ENCODE results near the gene BYSL.

BYSL gene

GRCh38 chr6:41914343-41914742 lies 7.0 kb upstream of the BYSL start:
- H3K9ac ChIP-seq (ENCODE audit: low read length in 5 of 5), result no peak overlapping the region
- H3K27ac ChIP-seq (ENCODE audit: low read depth, low read length), result no peak overlapping the region
- H3K36me3 ChIP-seq (ENCODE audit: control insufficient read depth in 5 of 5, insufficient read depth in 5 of 5, low read length in 5 of 5), result peaks cover 5 to 55% (median 32%) of the 10 kb centered on the region in 5 donors
- H3K9me3 ChIP-seq (ENCODE audit: control insufficient read depth in 5 of 5, low read length in 5 of 5), result no peaks in the 10 kb centered on the region
- peaks cover 0 to 14% (median 10%) of the 10 kb centered on the region in 5 donors for H3K4me1 ChIP-seq (ENCODE audit: control insufficient read depth in 5 of 5, insufficient read depth in 5 of 5, low read length in 5 of 5)
- no peaks in the 10 kb centered on the region for H3K27me3 ChIP-seq (ENCODE audit: control insufficient read depth in 5 of 5, insufficient read depth in 4 of 5, low read length in 5 of 5)
- no peak overlapping the region for H3K4me3 ChIP-seq (ENCODE audit: low read depth in 1 of 5, low read length in 5 of 5)

- Histone ChIP-seq H3K27me3 (ENCODE audit: control insufficient read depth in 5 of 5, insufficient read depth in 4 of 5, low read length in 5 of 5) (no peaks in the 10 kb centered on the region), H3K9ac (ENCODE audit: low read length in 5 of 5) (no peak overlapping the region), H3K4me3 (ENCODE audit: low read depth in 1 of 5, low read length in 5 of 5) (no peak overlapping the region), H3K9me3 (ENCODE audit: control insufficient read depth in 5 of 5, low read length in 5 of 5) (no peaks in the 10 kb centered on the region), H3K4me1 (ENCODE audit: control insufficient read depth in 5 of 5, insufficient read depth in 5 of 5, low read length in 5 of 5) (peaks cover 0 to 21% (median 16%) of the 10 kb centered on the region in 5 donors), H3K27ac (ENCODE audit: low read depth, low read length) (no peak overlapping the region), H3K36me3 (ENCODE audit: control insufficient read depth in 5 of 5, insufficient read depth in 5 of 5, low read length in 5 of 5) (peaks cover 2 to 51% (median 28%) of the 10 kb centered on the region in 5 donors)
Measured at GRCh38 chr6:41914869-41915530, 6.3 kb upstream of the BYSL start.

- Histone ChIP-seq H3K4me1 (ENCODE audit: control insufficient read depth in 5 of 5, insufficient read depth in 5 of 5, low read length in 5 of 5) (peaks cover 5 to 39% (median 32%) of the 10 kb centered on the region in 5 donors), H3K36me3 (ENCODE audit: control insufficient read depth in 5 of 5, insufficient read depth in 5 of 5, low read length in 5 of 5) (peaks cover 0 to 39% (median 27%) of the 10 kb centered on the region in 5 donors), H3K9me3 (ENCODE audit: control insufficient read depth in 5 of 5, low read length in 5 of 5) (no peaks in the 10 kb centered on the region), H3K4me3 (ENCODE audit: low read depth in 1 of 5, low read length in 5 of 5) (no peak overlapping the region), H3K9ac (ENCODE audit: low read length in 5 of 5) (peak overlapping the region in 1 of 5 donors; percentile 48), H3K27ac (ENCODE audit: low read depth, low read length) (peak overlapping the region; percentile 32), H3K27me3 (ENCODE audit: control insufficient read depth in 5 of 5, insufficient read depth in 4 of 5, low read length in 5 of 5) (no peaks in the 10 kb centered on the region)
Measured at GRCh38 chr6:41917528-41917927, 3.8 kb upstream of the BYSL start.

GRCh38 chr6:41921712-41921998 lies 356 bp downstream of the BYSL start:
- Histone ChIP-seq H3K36me3 (ENCODE audit: control insufficient read depth in 5 of 5, insufficient read depth in 5 of 5, low read length in 5 of 5) (peaks cover 0 to 14% (median 2%) of the 10 kb centered on the region in 5 donors), H3K9ac (ENCODE audit: low read length in 5 of 5) (peak overlapping the region; percentile 71 to 97 (median 85)), H3K4me3 (ENCODE audit: low read depth in 1 of 5, low read length in 5 of 5) (peak overlapping the region; percentile 66 to 96 (median 87)), H3K4me1 (ENCODE audit: control insufficient read depth in 5 of 5, insufficient read depth in 5 of 5, low read length in 5 of 5) (peaks cover 8 to 50% (median 38%) of the 10 kb centered on the region in 5 donors), H3K9me3 (ENCODE audit: control insufficient read depth in 5 of 5, low read length in 5 of 5) (no peaks in the 10 kb centered on the region), H3K27ac (ENCODE audit: low read depth, low read length) (peak overlapping the region; percentile 98), H3K27me3 (ENCODE audit: control insufficient read depth in 5 of 5, insufficient read depth in 4 of 5, low read length in 5 of 5) (no peaks in the 10 kb centered on the region)

- Histone ChIP-seq H3K36me3 (ENCODE audit: control insufficient read depth in 5 of 5, insufficient read depth in 5 of 5, low read length in 5 of 5) (peaks cover 0 to 16% (median 4%) of the 10 kb centered on the region in 5 donors), H3K27me3 (ENCODE audit: control insufficient read depth in 5 of 5, insufficient read depth in 4 of 5, low read length in 5 of 5) (no peaks in the 10 kb centered on the region), H3K9me3 (ENCODE audit: control insufficient read depth in 5 of 5, low read length in 5 of 5) (no peaks in the 10 kb centered on the region), H3K4me1 (ENCODE audit: control insufficient read depth in 5 of 5, insufficient read depth in 5 of 5, low read length in 5 of 5) (peaks cover 8 to 48% (median 38%) of the 10 kb centered on the region in 5 donors), H3K4me3 (ENCODE audit: low read depth in 1 of 5, low read length in 5 of 5) (peak overlapping the region; percentile 66 to 96 (median 87)), H3K9ac (ENCODE audit: low read length in 5 of 5) (peak overlapping the region; percentile 71 to 97 (median 85)), H3K27ac (ENCODE audit: low read depth, low read length) (peak overlapping the region; percentile 98)
Measured at GRCh38 chr6:41922154-41922553, 855 bp downstream of the BYSL start.

- H3K36me3 ChIP-seq (ENCODE audit: control insufficient read depth in 5 of 5, insufficient read depth in 5 of 5, low read length in 5 of 5), result peaks cover 13 to 64% (median 54%) of the 10 kb centered on the region in 5 donors
Measured at GRCh38 chr6:41927253-41927652, 6.0 kb downstream of the BYSL start.

GRCh38 chr6:41929924-41930323 lies 8.6 kb downstream of the BYSL start:
- Histone ChIP-seq H3K36me3 (ENCODE audit: control insufficient read depth in 5 of 5, insufficient read depth in 5 of 5, low read length in 5 of 5) (peaks cover 15 to 85% (median 71%) of the 10 kb centered on the region in 5 donors), H3K4me1 (ENCODE audit: control insufficient read depth in 5 of 5, insufficient read depth in 5 of 5, low read length in 5 of 5) (peaks cover 2 to 7% (median 5%) of the 10 kb centered on the region in 5 donors), H3K27me3 (ENCODE audit: control insufficient read depth in 5 of 5, insufficient read depth in 4 of 5, low read length in 5 of 5) (no peaks in the 10 kb centered on the region)

More at GRCh38 chr6:41927253-41927652, 6.0 kb downstream of the BYSL start:
- Histone ChIP-seq H3K27me3 (ENCODE audit: control insufficient read depth in 5 of 5, insufficient read depth in 4 of 5, low read length in 5 of 5) (no peaks in the 10 kb centered on the region), H3K9me3 (ENCODE audit: control insufficient read depth in 5 of 5, low read length in 5 of 5) (no peaks in the 10 kb centered on the region), H3K9ac (ENCODE audit: low read length in 5 of 5) (no peak overlapping the region), H3K4me3 (ENCODE audit: low read depth in 1 of 5, low read length in 5 of 5) (no peak overlapping the region), H3K27ac (ENCODE audit: low read depth, low read length) (no peak overlapping the region), H3K4me1 (ENCODE audit: control insufficient read depth in 5 of 5, insufficient read depth in 5 of 5, low read length in 5 of 5) (peaks cover 7 to 14% (median 9%) of the 10 kb centered on the region in 5 donors)

GRCh38 chr6:41931792-41932191 lies 10.5 kb downstream of the BYSL start:
- Histone ChIP-seq H3K36me3 (ENCODE audit: control insufficient read depth in 5 of 5, insufficient read depth in 5 of 5, low read length in 5 of 5) (peaks cover 15 to 98% (median 86%) of the 10 kb centered on the region in 5 donors), H3K4me3 (ENCODE audit: low read depth in 1 of 5, low read length in 5 of 5) (no peak overlapping the region), H3K27me3 (ENCODE audit: control insufficient read depth in 5 of 5, insufficient read depth in 4 of 5, low read length in 5 of 5) (no peaks in the 10 kb centered on the region), H3K27ac (ENCODE audit: low read depth, low read length) (no peak overlapping the region), H3K9me3 (ENCODE audit: control insufficient read depth in 5 of 5, low read length in 5 of 5) (no peaks in the 10 kb centered on the region), H3K9ac (ENCODE audit: low read length in 5 of 5) (no peak overlapping the region), H3K4me1 (ENCODE audit: control insufficient read depth in 5 of 5, insufficient read depth in 5 of 5, low read length in 5 of 5) (peaks cover 6 to 25% (median 23%) of the 10 kb centered on the region in 5 donors)

More at GRCh38 chr6:41929924-41930323, 8.6 kb downstream of the BYSL start:
- H3K9me3 ChIP-seq (ENCODE audit: control insufficient read depth in 5 of 5, low read length in 5 of 5), result no peaks in the 10 kb centered on the region
- no peak overlapping the region for H3K9ac ChIP-seq (ENCODE audit: low read length in 5 of 5)
- no peak overlapping the region for H3K4me3 ChIP-seq (ENCODE audit: low read depth in 1 of 5, low read length in 5 of 5)
- no peak overlapping the region for H3K27ac ChIP-seq (ENCODE audit: low read depth, low read length)

GRCh38 chr6:41932378-41932777 lies 11.1 kb downstream of the BYSL start:
- H3K27ac ChIP-seq (ENCODE audit: low read depth, low read length), result no peak overlapping the region
- no peaks in the 10 kb centered on the region for H3K9me3 ChIP-seq (ENCODE audit: control insufficient read depth in 5 of 5, low read length in 5 of 5)
- no peak overlapping the region for H3K4me3 ChIP-seq (ENCODE audit: low read depth in 1 of 5, low read length in 5 of 5)
- peaks cover 15 to 97% (median 81%) of the 10 kb centered on the region in 5 donors for H3K36me3 ChIP-seq (ENCODE audit: control insufficient read depth in 5 of 5, insufficient read depth in 5 of 5, low read length in 5 of 5)
- H3K9ac ChIP-seq (ENCODE audit: low read length in 5 of 5), result no peak overlapping the region
- H3K27me3 ChIP-seq (ENCODE audit: control insufficient read depth in 5 of 5, insufficient read depth in 4 of 5, low read length in 5 of 5), result no peaks in the 10 kb centered on the region
- H3K4me1 ChIP-seq (ENCODE audit: control insufficient read depth in 5 of 5, insufficient read depth in 5 of 5, low read length in 5 of 5), result peaks cover 6 to 29% (median 27%) of the 10 kb centered on the region in 5 donors

GRCh38 chr6:41934278-41935192 lies 13.2 kb downstream of the BYSL start:
- H3K4me1 ChIP-seq (ENCODE audit: control insufficient read depth in 5 of 5, insufficient read depth in 5 of 5, low read length in 5 of 5), result peaks cover 12 to 50% (median 49%) of the 10 kb centered on the region in 5 donors
- no peaks in the 10 kb centered on the region for H3K27me3 ChIP-seq (ENCODE audit: control insufficient read depth in 5 of 5, insufficient read depth in 4 of 5, low read length in 5 of 5)
- H3K27ac ChIP-seq (ENCODE audit: low read depth, low read length), result peak overlapping the region; percentile 5
- peaks cover 8 to 78% (median 60%) of the 10 kb centered on the region in 5 donors for H3K36me3 ChIP-seq (ENCODE audit: control insufficient read depth in 5 of 5, insufficient read depth in 5 of 5, low read length in 5 of 5)
- H3K4me3 ChIP-seq (ENCODE audit: low read depth in 1 of 5, low read length in 5 of 5), result no peak overlapping the region
- H3K9ac ChIP-seq (ENCODE audit: low read length in 5 of 5), result peak overlapping the region in 2 of 5 donors; percentile 17 to 29
- no peaks in the 10 kb centered on the region for H3K9me3 ChIP-seq (ENCODE audit: control insufficient read depth in 5 of 5, low read length in 5 of 5)

All from subcutaneous abdominal adipose tissue (tissue), 5 donors.